Testis (tissue), 3 donors: ENCODE measurements around the gene PTPN12. TPM values are rescaled to one million over a fixed set of nuclear protein-coding genes. Genes with fewer than 3 reads are reported as not detected.
"Not testable (repeated sequence)": the region's sequence is repeated elsewhere in the genome, so short reads cannot be mapped to it uniquely, and the experiment has no call there.

Experiments
- DNase-seq: peaks from one replicate; pipeline ENCODE4 v3.0.0-alpha.2; 2019
- H3K27ac ChIP-seq, 2 donors: fragments of 200-600 bp; sonication (generic); one replicate each; pipeline ENCODE4 v1.5.1; 2019
- H3K27me3 ChIP-seq: fragments of 200-600 bp; sonication (generic); one replicate; pipeline ENCODE4 v1.5.1; 2019
- H3K36me3 ChIP-seq: fragments of 200-600 bp; sonication (generic); one replicate; pipeline ENCODE4 v1.5.1; 2017; ENCODE audit warnings: low read depth; ENCODE audit errors: missing control alignments
- H3K4me1 ChIP-seq: fragments of 200-600 bp; sonication (generic); one replicate; pipeline ENCODE4 v1.5.1; 2019
- H3K4me3 ChIP-seq, 2 donors: fragments of 200-600 bp; sonication (generic); one replicate each; pipeline ENCODE4 v1.5.1; 2017 to 2019
- H3K9me3 ChIP-seq: fragments of 200-600 bp; sonication (generic); one replicate; pipeline ENCODE4 v1.5.1; 2017
- CTCF ChIP-seq, 3 experiments: fragments of 450-650 bp in 2 of 3; fragments of 200-600 bp in 1 of 3; sonication (generic) in 1 of 3; IDR thresholded peaks; one replicate each; pipeline ENCODE4 v1.5.1; 2016 to 2019; ENCODE audit warnings: antibody characterized with exemption in 3 of 3, mild to moderate bottlenecking in 2 of 3, moderate library complexity in 1 of 3
- POLR2A ChIP-seq: fragments of 450-650 bp; IDR thresholded peaks from one replicate; pipeline ENCODE4 v1.6.1; 2017; ENCODE audit warnings: antibody characterized with exemption, mild to moderate bottlenecking, moderate library complexity
- WGBS, 2 donors: methylation state at CpG; one replicate each; pipeline ENCODE4 v1.1.5; 2018; 5-methylcytosine and 5-hydroxymethylcytosine counted together
- intact Hi-C: fragments of 100-400 bp; cut with DNase I; formaldehyde crosslinking; loops from one replicate; pipeline ENCODE4 v1.15.1; 2023; ENCODE audit warnings: low total_unique reads
- polyA plus RNA-seq: library from polyadenylated mRNA; stranded (reverse); fragments of 350-450 nt; fragmentation: Illumina TruSeq; extraction: RNeasy Lipid Tissue Mini Kit (QIAGEN cat#74804); gene quantifications from one replicate; pipeline ENCODE4 v1.2.3, GENCODE V29; 2014; ENCODE audit warnings: low read depth, low replicate concordance; ENCODE audit not compliant: insufficient read depth
- total RNA-seq, 2 donors: library from RNA; depleted of rRNA; stranded (reverse); fragments of >200 nt; gene quantifications; one replicate each; pipeline ENCODE4 v1.2.3, GENCODE V29; 2016

PTPN12 gene
- total and polyA plus RNA-seq, 3 donors from 2014 or later, result 36.7 to 86.5 (median 82.5) TPM

- DNase-seq, result no peak
- TF ChIP-seq POLR2A (no peak), CTCF (IDR thresholded peaks at IDR 0.05) (no peak)
- no peaks in the 10 kb centered on the region for H3K4me1 ChIP-seq
- H3K27ac ChIP-seq, result no peak overlapping the region
- no peak overlapping the region for H3K4me3 ChIP-seq
- 69 to 71% methylated on average over 1 of the region's 1 CpG for WGBS, 2 donors
- no peaks in the 10 kb centered on the region for H3K27me3 ChIP-seq
- H3K9me3 ChIP-seq, result no peaks in the 10 kb centered on the region
- intact Hi-C loops, result no loop called here
- no peaks in the 10 kb centered on the region for H3K36me3 ChIP-seq
These were observed 35.9 kb upstream of the PTPN12 start for GRCh38 chr7:77501192-77501515.

- TF ChIP-seq CTCF (IDR thresholded peaks at IDR 0.05), result no peak
- TF ChIP-seq POLR2A, result no peak
- no peak overlapping the region for H3K4me3 ChIP-seq
- DNase-seq, result no peak
- H3K27ac ChIP-seq, result no peak overlapping the region
- no peaks in the 10 kb centered on the region for H3K36me3 ChIP-seq
- no peaks in the 10 kb centered on the region for H3K4me1 ChIP-seq
- no peaks in the 10 kb centered on the region for H3K9me3 ChIP-seq
- H3K27me3 ChIP-seq, result no peaks in the 10 kb centered on the region
- intact Hi-C loops, result no loop called here
These were observed 32.1 kb upstream of the PTPN12 start for GRCh38 chr7:77504951-77505350.

GRCh38 chr7:77506899-77507298 is 30.2 kb upstream of the PTPN12 start:
- Histone ChIP-seq H3K9me3 (no peaks in the 10 kb centered on the region), H3K4me1 (no peaks in the 10 kb centered on the region), H3K4me3 (no peak overlapping the region), H3K27ac (no peak overlapping the region), H3K36me3 (no peaks in the 10 kb centered on the region), H3K27me3 (no peaks in the 10 kb centered on the region)
- WGBS, 2 donors, result 83 to 96% methylated on average over 1 of the region's 1 CpG
- intact Hi-C loops, result no loop called here
- DNase-seq, result no peak
- TF ChIP-seq POLR2A (no peak), CTCF (IDR thresholded peaks at IDR 0.05) (no peak)

- DNase-seq, H3K9me3 ChIP-seq, H3K27ac ChIP-seq, H3K27me3 ChIP-seq, H3K4me1 ChIP-seq, H3K36me3 ChIP-seq, H3K4me3 ChIP-seq, intact Hi-C loops: not testable (repeated sequence)
- 77 to 81% methylated on average over 5 of the region's 5 CpGs for WGBS, 2 donors
These were observed 24.0 kb upstream of the PTPN12 start for GRCh38 chr7:77513002-77513670.

GRCh38 chr7:77516085-77516484 is 21.0 kb upstream of the PTPN12 start:
- no peaks in the 10 kb centered on the region for H3K4me1 ChIP-seq
- no peak overlapping the region for H3K4me3 ChIP-seq
- intact Hi-C loops, result no loop called here
- TF ChIP-seq CTCF (IDR thresholded peaks at IDR 0.05) (no peak), POLR2A (no peak)
- DNase-seq, result no peak
- H3K9me3 ChIP-seq, result no peaks in the 10 kb centered on the region
- 94 to 98% methylated on average over 3 of the region's 3 CpGs for WGBS, 2 donors
- no peaks in the 10 kb centered on the region for H3K27me3 ChIP-seq
- H3K36me3 ChIP-seq, result no peaks in the 10 kb centered on the region
- no peak overlapping the region for H3K27ac ChIP-seq
